GM23248 (cell line): ENCODE measurements around the gene STAP2.

ENCODE experiments used
- EZH2 ChIP-seq: fragments of 200-600 bp; sonication (generic); IDR thresholded peaks from 2 replicates; pipeline ENCODE4 v1.6.1; 2018; ENCODE audit warnings: antibody characterized with exemption, mild to moderate bottlenecking; ENCODE audit not compliant: insufficient read depth, poor library complexity, severe bottlenecking
- EZH2phosphoT487 ChIP-seq: fragments of 200-600 bp; sonication (generic); IDR thresholded peaks from 2 replicates; pipeline ENCODE4 v1.6.1; 2018; ENCODE audit warnings: antibody characterized with exemption, moderate library complexity, mild to moderate bottlenecking, low read depth; ENCODE audit not compliant: insufficient read depth

GRCh38 chr19:4368128-4368820 lies 29.6 kb upstream of the STAP2 start:
- TF ChIP-seq EZH2phosphoT487 (no peak), EZH2 (no peak)
